Stimulated activated naive CD8-positive, alpha-beta T cell treated with anti-CD3 and anti-CD28 coated beads, Interleukin-15, amount 100 ng/mL, for 72 hours (primary cell): ENCODE data around the gene TMEM217.
A peak's percentile ranks its signal among the peaks of the same experiment; 100 is the strongest.

Source experiments
- ATAC-seq: fragments of 150-1000 bp; cut with Tn5 transposase; 2 replicates; pipeline ENCODE4 v1.10.0; 2021; ENCODE audit warnings: mild to moderate bottlenecking, moderate library complexity
- DNase-seq, 2 donors: peaks; one replicate each; pipeline ENCODE4 v3.0.0; 2021 to 2022
- H3K27ac Mint-ChIP-seq, 2 donors: one replicate each; pipeline ENCODE4 v1.8.0; 2022; ENCODE audit warnings: mild to moderate bottlenecking in 2 of 2, mixed read lengths in 2 of 2, moderate library complexity in 2 of 2
- H3K27me3 Mint-ChIP-seq: one replicate; pipeline ENCODE4 v1.8.0; 2022; ENCODE audit warnings: mixed read lengths
- H3K4me1 Mint-ChIP-seq: one replicate; pipeline ENCODE4 v1.8.0; 2022; ENCODE audit warnings: mild to moderate bottlenecking, mixed read lengths
- H3K4me3 Mint-ChIP-seq, 2 donors: one replicate each; pipeline ENCODE4 v1.8.0; 2022; ENCODE audit warnings: mild to moderate bottlenecking in 2 of 2, mixed read lengths in 2 of 2, moderate library complexity in 1 of 2
- H3K9me3 Mint-ChIP-seq, 2 donors: one replicate each; pipeline ENCODE4 v1.8.0; 2022; ENCODE audit warnings: mixed read lengths in 2 of 2

The TMEM217 gene

GRCh38 chr6:37261198-37261597 is 3.3 kb upstream of the TMEM217 start:
- Mint-ChIP-seq H3K27ac (no peak overlapping the region), H3K9me3 (no peaks in the 10 kb centered on the region), H3K4me1 (peaks cover 92% of the 10 kb centered on the region), H3K4me3 (no peak overlapping the region), H3K27me3 (no peaks in the 10 kb centered on the region)
- ATAC-seq (no peak), DNase-seq (no peak)

GRCh38 chr6:37260444-37260843 is 2.5 kb upstream of the TMEM217 start:
- H3K27me3 Mint-ChIP-seq: no peaks in the 10 kb centered on the region
- H3K27ac Mint-ChIP-seq: peak overlapping the region in 1 of 2 donors; percentile 81
- ATAC-seq (peak; percentile 47), DNase-seq (peak in 1 of 2 donors; percentile 44)
- H3K4me1 Mint-ChIP-seq: peaks cover 91% of the 10 kb centered on the region
- H3K9me3 Mint-ChIP-seq: no peaks in the 10 kb centered on the region
- peak overlapping the region in 1 of 2 donors; percentile 28 for H3K4me3 Mint-ChIP-seq

- Mint-ChIP-seq H3K27ac (peak overlapping the region; percentile 83 to 99), H3K4me1 (peaks cover 89% of the 10 kb centered on the region), H3K9me3 (no peaks in the 10 kb centered on the region), H3K27me3 (no peaks in the 10 kb centered on the region), H3K4me3 (peak overlapping the region; percentile 98 to 99)
- DNase-seq (no peak), ATAC-seq (no peak)
Measured at GRCh38 chr6:37260040-37260439, 2.1 kb upstream of the TMEM217 start.

- DNase-seq (no peak), ATAC-seq (no peak)
- Mint-ChIP-seq H3K27me3 (no peaks in the 10 kb centered on the region), H3K9me3 (no peaks in the 10 kb centered on the region), H3K27ac (peak overlapping the region; percentile 99 to 100), H3K4me3 (peak overlapping the region; percentile 98 to 99), H3K4me1 (peaks cover 81% of the 10 kb centered on the region)
Measured at GRCh38 chr6:37259191-37259590, 1.2 kb upstream of the TMEM217 start.

- no peaks in the 10 kb centered on the region for H3K9me3 Mint-ChIP-seq
- H3K4me3 Mint-ChIP-seq: peak overlapping the region; percentile 98 to 99
- H3K27ac Mint-ChIP-seq: peak overlapping the region; percentile 99 to 100
- peaks cover 75% of the 10 kb centered on the region for H3K4me1 Mint-ChIP-seq
- no peaks in the 10 kb centered on the region for H3K27me3 Mint-ChIP-seq
- no peak for DNase-seq
- no peak for ATAC-seq
Measured at GRCh38 chr6:37258405-37259105, 611 bp upstream of the TMEM217 start.

- ATAC-seq (no peak), DNase-seq (no peak)
- no peaks in the 10 kb centered on the region for H3K9me3 Mint-ChIP-seq
- peaks cover 62% of the 10 kb centered on the region for H3K4me1 Mint-ChIP-seq
- H3K27ac Mint-ChIP-seq: peak overlapping the region in 1 of 2 donors; percentile 99
- H3K27me3 Mint-ChIP-seq: no peaks in the 10 kb centered on the region
- peak overlapping the region; percentile 98 to 99 for H3K4me3 Mint-ChIP-seq
Measured at GRCh38 chr6:37257320-37257633, 667 bp downstream of the TMEM217 start.

GRCh38 chr6:37256692-37257319 is 1.1 kb downstream of the TMEM217 start:
- peak overlapping the region; percentile 66 to 99 for H3K4me3 Mint-ChIP-seq
- no peaks in the 10 kb centered on the region for H3K27me3 Mint-ChIP-seq
- peaks cover 57% of the 10 kb centered on the region for H3K4me1 Mint-ChIP-seq
- DNase-seq (no peak), ATAC-seq (no peak)
- H3K9me3 Mint-ChIP-seq: no peaks in the 10 kb centered on the region
- peak overlapping the region in 1 of 2 donors; percentile 8 for H3K27ac Mint-ChIP-seq

GRCh38 chr6:37254881-37255280 is 3.1 kb downstream of the TMEM217 start:
- DNase-seq (no peak), ATAC-seq (no peak)
- H3K4me3 Mint-ChIP-seq: no peak overlapping the region

GRCh38 chr6:37253486-37254007 is 4.4 kb downstream of the TMEM217 start:
- DNase-seq (no peak), ATAC-seq (no peak)

More at GRCh38 chr6:37254881-37255280, 3.1 kb downstream of the TMEM217 start:
- peaks cover 41% of the 10 kb centered on the region for H3K4me1 Mint-ChIP-seq
- no peaks in the 10 kb centered on the region for H3K9me3 Mint-ChIP-seq
- H3K27me3 Mint-ChIP-seq: no peaks in the 10 kb centered on the region
- no peak overlapping the region for H3K27ac Mint-ChIP-seq

GRCh38 chr6:37251211-37251780 is 6.6 kb downstream of the TMEM217 start:
- H3K9me3 Mint-ChIP-seq: peaks cover 0 to 4% of the 10 kb centered on the region in 2 donors
- peaks cover 10% of the 10 kb centered on the region for H3K4me1 Mint-ChIP-seq
- no peak overlapping the region for H3K27ac Mint-ChIP-seq
- DNase-seq: no peak
- no peaks in the 10 kb centered on the region for H3K27me3 Mint-ChIP-seq
- no peak overlapping the region for H3K4me3 Mint-ChIP-seq
- ATAC-seq: no peak

More at GRCh38 chr6:37253486-37254007, 4.4 kb downstream of the TMEM217 start:
- Mint-ChIP-seq H3K4me1 (peaks cover 27% of the 10 kb centered on the region), H3K9me3 (no peaks in the 10 kb centered on the region), H3K4me3 (no peak overlapping the region), H3K27ac (no peak overlapping the region), H3K27me3 (no peaks in the 10 kb centered on the region)

- no peak for ATAC-seq
Measured at GRCh38 chr6:37244430-37245310, 13.3 kb downstream of the TMEM217 start.

GRCh38 chr6:37243816-37244370 is 14.1 kb downstream of the TMEM217 start:
- Mint-ChIP-seq H3K4me1 (peaks cover 35% of the 10 kb centered on the region), H3K4me3 (no peak overlapping the region), H3K27me3 (peaks cover 6% of the 10 kb centered on the region), H3K9me3 (peaks cover 0 to 4% of the 10 kb centered on the region in 2 donors), H3K27ac (no peak overlapping the region)
- DNase-seq (no peak), ATAC-seq (no peak)

More at GRCh38 chr6:37244430-37245310, 13.3 kb downstream of the TMEM217 start:
- Mint-ChIP-seq H3K4me3 (no peak overlapping the region), H3K27me3 (peaks cover 6% of the 10 kb centered on the region), H3K27ac (no peak overlapping the region), H3K9me3 (peaks cover 0 to 4% of the 10 kb centered on the region in 2 donors), H3K4me1 (peaks cover 32% of the 10 kb centered on the region)
- DNase-seq: no peak

GRCh38 chr6:37243131-37243815 is 14.7 kb downstream of the TMEM217 start:
- no peak for DNase-seq
- peaks cover 40% of the 10 kb centered on the region for H3K4me1 Mint-ChIP-seq
- H3K4me3 Mint-ChIP-seq: no peak overlapping the region
- no peak overlapping the region for H3K27ac Mint-ChIP-seq
- peaks cover 0 to 4% of the 10 kb centered on the region in 2 donors for H3K9me3 Mint-ChIP-seq
- ATAC-seq: no peak
- peaks cover 6% of the 10 kb centered on the region for H3K27me3 Mint-ChIP-seq

GRCh38 chr6:37242429-37243052 is 15.4 kb downstream of the TMEM217 start:
- Mint-ChIP-seq H3K9me3 (peaks cover 0 to 4% of the 10 kb centered on the region in 2 donors), H3K4me1 (peaks cover 46% of the 10 kb centered on the region), H3K27me3 (peaks cover 6% of the 10 kb centered on the region), H3K4me3 (no peak overlapping the region), H3K27ac (peak overlapping the region in 1 of 2 donors; percentile 22)
- ATAC-seq (no peak), DNase-seq (no peak)
